ENCODE data around the gene ADAP1.

GRCh38 chr7:930975-931758 is 23.3 kb downstream of the ADAP1 start:
- TF ChIP-seq ZNF274 (IDR thresholded peaks at IDR 0.05; ENCODE audit: low read depth, low read length) (no peak), SUZ12 (IDR thresholded peaks at IDR 0.05; ENCODE audit: extremely low read depth, insufficient read depth, insufficient read length) (no peak), YY1 (IDR thresholded peaks at IDR 0.05; ENCODE audit: insufficient read depth, insufficient read length) (no peak)

All from NT2/D1 (cell line).